ENCODE results near the gene RAB11A.

RAB11A gene

GRCh38 chr15:65913631-65914199, 44.4 kb downstream of the RAB11A start:
- Histone ChIP-seq H3K36me3 (ENCODE audit: control insufficient read depth, insufficient read depth, low read length) (no peaks in the 10 kb centered on the region), H3K9me3 (ENCODE audit: control insufficient read depth, insufficient read depth, low read length) (no peaks in the 10 kb centered on the region), H3K4me3 (ENCODE audit: low read depth, low read length) (no peak overlapping the region), H3K4me1 (ENCODE audit: control insufficient read depth, insufficient read depth, low read length) (no peaks in the 10 kb centered on the region), H3K27me3 (ENCODE audit: control insufficient read depth, insufficient read depth, low read length) (no peaks in the 10 kb centered on the region), H3K9ac (ENCODE audit: low read depth, low read length) (no peak overlapping the region)

GRCh38 chr15:65914386-65914785, 45.1 kb downstream of the RAB11A start:
- Histone ChIP-seq H3K9ac (ENCODE audit: low read depth, low read length) (no peak overlapping the region), H3K27me3 (ENCODE audit: control insufficient read depth, insufficient read depth, low read length) (no peaks in the 10 kb centered on the region), H3K9me3 (ENCODE audit: control insufficient read depth, insufficient read depth, low read length) (no peaks in the 10 kb centered on the region), H3K36me3 (ENCODE audit: control insufficient read depth, insufficient read depth, low read length) (no peaks in the 10 kb centered on the region), H3K4me1 (ENCODE audit: control insufficient read depth, insufficient read depth, low read length) (no peaks in the 10 kb centered on the region), H3K4me3 (ENCODE audit: low read depth, low read length) (no peak overlapping the region)

- no peak overlapping the region for H3K4me3 ChIP-seq (ENCODE audit: low read depth, low read length)
- H3K9ac ChIP-seq (ENCODE audit: low read depth, low read length): no peak overlapping the region
- no peaks in the 10 kb centered on the region for H3K4me1 ChIP-seq (ENCODE audit: control insufficient read depth, insufficient read depth, low read length)
- H3K36me3 ChIP-seq (ENCODE audit: control insufficient read depth, insufficient read depth, low read length): no peaks in the 10 kb centered on the region
- no peaks in the 10 kb centered on the region for H3K9me3 ChIP-seq (ENCODE audit: control insufficient read depth, insufficient read depth, low read length)
- no peaks in the 10 kb centered on the region for H3K27me3 ChIP-seq (ENCODE audit: control insufficient read depth, insufficient read depth, low read length)
These were observed 46.0 kb downstream of the RAB11A start for GRCh38 chr15:65914981-65915925.

DNA sequence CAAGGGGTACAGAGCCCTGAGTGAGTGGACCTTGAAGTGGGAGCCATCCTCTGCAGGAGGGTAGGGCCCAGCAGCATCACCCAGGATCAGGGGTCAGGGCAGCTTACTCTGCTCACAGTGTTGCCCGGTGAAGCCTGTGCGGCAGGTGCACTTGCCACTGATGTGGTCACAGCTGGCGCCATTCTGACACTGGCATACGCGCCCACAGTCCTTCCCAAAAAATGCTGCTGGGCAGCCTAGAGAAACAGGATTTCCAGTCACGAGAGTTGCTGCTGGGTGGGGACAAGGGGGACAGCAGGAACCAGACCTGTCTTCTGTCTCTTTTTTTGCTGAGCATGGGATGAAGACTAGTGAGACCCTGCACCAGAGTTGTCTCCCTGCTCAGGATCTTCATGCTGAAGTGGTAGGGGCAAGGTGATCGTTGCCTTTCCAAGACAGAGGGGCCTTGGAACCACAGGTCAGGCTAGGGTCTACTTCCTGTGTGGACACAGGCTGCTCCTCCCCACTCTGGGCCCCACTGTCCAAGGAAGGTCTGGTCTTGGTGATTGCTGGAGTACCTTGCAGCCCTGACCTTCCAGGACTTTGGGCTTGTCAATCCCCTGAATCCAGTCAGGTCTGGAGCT, 46.9 kb downstream of the RAB11A start:
- no peaks in the 10 kb centered on the region for H3K27me3 ChIP-seq (ENCODE audit: control insufficient read depth, insufficient read depth, low read length)
- no peaks in the 10 kb centered on the region for H3K4me1 ChIP-seq (ENCODE audit: control insufficient read depth, insufficient read depth, low read length)
- no peak overlapping the region for H3K9ac ChIP-seq (ENCODE audit: low read depth, low read length)
- H3K9me3 ChIP-seq (ENCODE audit: control insufficient read depth, insufficient read depth, low read length): no peaks in the 10 kb centered on the region
- H3K4me3 ChIP-seq (ENCODE audit: low read depth, low read length): no peak overlapping the region
- H3K36me3 ChIP-seq (ENCODE audit: control insufficient read depth, insufficient read depth, low read length): no peaks in the 10 kb centered on the region

DNA sequence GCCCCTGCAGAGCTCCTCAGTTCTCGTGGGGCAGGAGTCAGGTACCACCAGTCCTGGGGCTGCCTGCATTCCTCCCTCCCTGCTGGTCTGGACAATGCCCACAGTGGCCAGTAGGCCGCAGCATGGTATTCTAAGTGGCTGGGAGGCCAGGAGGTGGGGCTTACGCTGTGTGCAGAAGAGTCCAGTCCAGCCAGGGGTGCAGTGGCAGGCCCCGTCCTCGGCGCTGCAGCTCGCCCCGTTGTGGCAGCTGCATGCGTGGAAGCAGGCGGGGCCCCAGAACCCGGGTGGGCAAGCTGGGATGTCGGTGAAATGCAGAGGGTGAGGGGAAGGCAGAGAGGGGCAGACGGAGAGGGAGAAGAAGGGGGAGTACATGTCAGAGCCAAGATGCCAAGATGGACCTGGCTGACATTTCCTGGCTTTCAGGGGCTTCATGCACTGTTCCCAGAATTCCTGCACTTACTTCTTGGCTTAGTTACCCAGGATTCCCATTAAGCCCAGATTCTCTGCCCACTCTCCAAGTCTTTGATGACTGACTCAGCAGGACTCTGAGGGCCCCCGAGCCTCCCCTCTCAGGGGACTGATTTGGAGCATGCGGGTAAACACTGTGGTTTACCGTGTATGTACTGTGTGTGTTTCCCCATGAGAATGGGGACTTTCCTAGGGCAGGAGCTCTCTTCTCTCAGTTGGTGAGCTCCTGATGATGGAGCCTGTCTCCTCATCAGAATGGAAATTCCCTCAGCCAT, 47.5 kb downstream of the RAB11A start:
- no peaks in the 10 kb centered on the region for H3K4me1 ChIP-seq (ENCODE audit: control insufficient read depth, insufficient read depth, low read length)
- H3K36me3 ChIP-seq (ENCODE audit: control insufficient read depth, insufficient read depth, low read length): no peaks in the 10 kb centered on the region
- H3K27me3 ChIP-seq (ENCODE audit: control insufficient read depth, insufficient read depth, low read length): no peaks in the 10 kb centered on the region
- no peaks in the 10 kb centered on the region for H3K9me3 ChIP-seq (ENCODE audit: control insufficient read depth, insufficient read depth, low read length)
- H3K9ac ChIP-seq (ENCODE audit: low read depth, low read length): no peak overlapping the region
- H3K4me3 ChIP-seq (ENCODE audit: low read depth, low read length): no peak overlapping the region

DNA sequence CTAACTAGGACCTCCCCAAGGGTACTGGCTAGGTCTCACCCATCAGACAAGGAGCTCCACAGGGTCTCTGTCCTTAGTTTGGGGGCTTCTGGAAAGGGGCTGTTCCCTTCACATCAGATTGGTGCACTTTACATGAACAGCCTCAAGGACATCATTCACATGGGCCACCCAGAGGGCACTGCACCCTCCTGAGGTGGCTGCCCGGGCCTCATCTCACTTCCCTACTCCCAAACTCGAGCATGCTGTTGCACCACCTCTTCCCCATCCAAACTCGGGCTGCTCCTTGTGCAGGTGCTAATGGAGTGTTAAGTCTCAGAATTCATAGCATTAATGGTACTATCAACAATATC, 48.1 kb downstream of the RAB11A start:
- Histone ChIP-seq H3K9ac (ENCODE audit: low read depth, low read length) (no peak overlapping the region), H3K36me3 (ENCODE audit: control insufficient read depth, insufficient read depth, low read length) (no peaks in the 10 kb centered on the region), H3K9me3 (ENCODE audit: control insufficient read depth, insufficient read depth, low read length) (no peaks in the 10 kb centered on the region), H3K27me3 (ENCODE audit: control insufficient read depth, insufficient read depth, low read length) (no peaks in the 10 kb centered on the region), H3K4me1 (ENCODE audit: control insufficient read depth, insufficient read depth, low read length) (no peaks in the 10 kb centered on the region), H3K4me3 (ENCODE audit: low read depth, low read length) (no peak overlapping the region)

DNA sequence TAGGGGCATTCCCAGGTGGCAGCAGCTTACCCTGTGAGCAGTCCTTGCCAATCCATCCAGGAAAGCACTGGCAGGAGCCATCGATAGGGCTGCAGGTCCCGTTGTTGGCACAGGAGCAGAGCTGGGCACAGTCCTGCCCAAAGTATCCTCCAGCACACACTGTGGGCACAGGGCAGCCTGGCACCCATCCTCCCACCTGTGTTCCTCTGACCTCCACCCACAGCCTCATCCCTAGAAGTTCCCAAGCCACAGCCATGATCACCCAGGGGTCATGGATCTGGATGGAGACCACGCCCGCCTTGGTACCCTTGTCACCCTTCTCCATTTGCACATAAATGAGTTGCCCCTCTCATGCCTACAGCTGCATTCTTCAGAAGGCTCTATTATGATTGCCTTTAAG, 48.6 kb downstream of the RAB11A start:
- Histone ChIP-seq H3K9ac (ENCODE audit: low read depth, low read length) (no peak overlapping the region), H3K9me3 (ENCODE audit: control insufficient read depth, insufficient read depth, low read length) (no peaks in the 10 kb centered on the region), H3K27me3 (ENCODE audit: control insufficient read depth, insufficient read depth, low read length) (no peaks in the 10 kb centered on the region), H3K4me1 (ENCODE audit: control insufficient read depth, insufficient read depth, low read length) (no peaks in the 10 kb centered on the region), H3K36me3 (ENCODE audit: control insufficient read depth, insufficient read depth, low read length) (no peaks in the 10 kb centered on the region), H3K4me3 (ENCODE audit: low read depth, low read length) (no peak overlapping the region)

GRCh38 chr15:65918357-65918920, 49.1 kb downstream of the RAB11A start:
- no peaks in the 10 kb centered on the region for H3K27me3 ChIP-seq (ENCODE audit: control insufficient read depth, insufficient read depth, low read length)
- no peak overlapping the region for H3K4me3 ChIP-seq (ENCODE audit: low read depth, low read length)
- no peaks in the 10 kb centered on the region for H3K36me3 ChIP-seq (ENCODE audit: control insufficient read depth, insufficient read depth, low read length)
- no peaks in the 10 kb centered on the region for H3K9me3 ChIP-seq (ENCODE audit: control insufficient read depth, insufficient read depth, low read length)
- H3K4me1 ChIP-seq (ENCODE audit: control insufficient read depth, insufficient read depth, low read length): no peaks in the 10 kb centered on the region
- H3K9ac ChIP-seq (ENCODE audit: low read depth, low read length): no peak overlapping the region

DNA sequence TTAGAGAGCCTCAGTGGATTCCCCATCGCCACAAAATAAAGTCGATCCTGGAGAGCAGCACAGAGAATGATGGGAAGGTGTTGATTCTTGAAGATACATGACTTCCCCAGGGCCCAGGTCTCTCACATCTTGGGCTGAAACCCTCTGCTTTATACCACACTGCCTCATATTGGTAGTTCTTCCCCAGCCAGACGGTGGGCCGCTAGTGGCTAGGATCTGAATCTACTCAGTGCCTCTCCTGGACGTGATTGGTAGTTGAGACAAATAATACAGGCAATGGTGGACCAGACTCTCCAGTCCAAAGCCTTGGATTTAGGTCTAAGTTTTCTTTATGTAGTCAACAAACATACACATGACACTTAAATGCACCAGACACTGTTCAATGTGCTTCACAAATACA, 49.7 kb downstream of the RAB11A start:
- Histone ChIP-seq H3K4me3 (ENCODE audit: low read depth, low read length) (no peak overlapping the region), H3K36me3 (ENCODE audit: control insufficient read depth, insufficient read depth, low read length) (no peaks in the 10 kb centered on the region), H3K27me3 (ENCODE audit: control insufficient read depth, insufficient read depth, low read length) (no peaks in the 10 kb centered on the region), H3K9me3 (ENCODE audit: control insufficient read depth, insufficient read depth, low read length) (no peaks in the 10 kb centered on the region), H3K9ac (ENCODE audit: low read depth, low read length) (no peak overlapping the region), H3K4me1 (ENCODE audit: control insufficient read depth, insufficient read depth, low read length) (no peaks in the 10 kb centered on the region)

- Histone ChIP-seq H3K27me3 (ENCODE audit: control insufficient read depth, insufficient read depth, low read length) (no peaks in the 10 kb centered on the region), H3K4me1 (ENCODE audit: control insufficient read depth, insufficient read depth, low read length) (no peaks in the 10 kb centered on the region), H3K9ac (ENCODE audit: low read depth, low read length) (no peak overlapping the region)
These were observed 50.1 kb downstream of the RAB11A start for GRCh38 chr15:65919353-65919752.

DNA sequence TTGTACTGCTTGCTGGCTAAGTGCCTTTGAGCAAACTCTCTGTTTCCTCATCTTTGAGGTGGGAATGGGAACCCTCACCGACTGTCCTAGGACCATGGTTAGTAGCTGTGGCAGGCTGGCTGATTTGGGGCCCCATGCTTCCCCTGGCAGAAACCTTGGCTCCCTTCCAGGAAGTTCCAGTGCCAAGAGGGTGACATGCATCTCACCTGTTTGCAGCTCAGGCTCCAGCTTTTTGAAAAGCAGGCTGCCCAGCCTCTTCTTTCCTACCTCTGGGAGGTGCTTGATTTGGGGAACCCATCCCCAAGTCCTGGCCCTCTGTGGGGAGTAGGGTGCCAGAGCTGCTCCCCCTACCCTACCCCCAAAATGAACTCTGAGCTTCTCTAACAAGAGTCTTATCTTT, 50.8 kb downstream of the RAB11A start:
- H3K4me1 ChIP-seq (ENCODE audit: control insufficient read depth, insufficient read depth, low read length): no peaks in the 10 kb centered on the region

More at GRCh38 chr15:65919353-65919752, 50.1 kb downstream of the RAB11A start:
- Histone ChIP-seq H3K9me3 (ENCODE audit: control insufficient read depth, insufficient read depth, low read length) (no peaks in the 10 kb centered on the region), H3K36me3 (ENCODE audit: control insufficient read depth, insufficient read depth, low read length) (no peaks in the 10 kb centered on the region), H3K4me3 (ENCODE audit: low read depth, low read length) (no peak overlapping the region)

More for the DNA sequence above, 50.8 kb downstream of the RAB11A start:
- Histone ChIP-seq H3K36me3 (ENCODE audit: control insufficient read depth, insufficient read depth, low read length) (no peaks in the 10 kb centered on the region), H3K27me3 (ENCODE audit: control insufficient read depth, insufficient read depth, low read length) (no peaks in the 10 kb centered on the region), H3K4me3 (ENCODE audit: low read depth, low read length) (no peak overlapping the region), H3K9me3 (ENCODE audit: control insufficient read depth, insufficient read depth, low read length) (no peaks in the 10 kb centered on the region), H3K9ac (ENCODE audit: low read depth, low read length) (no peak overlapping the region)

Measured in iPS-15b (cell line).